Heart right ventricle (tissue), 16 donors: ENCODE data around the gene HMCN1. TPM values are rescaled to one million over a fixed set of nuclear protein-coding genes. Genes with fewer than 3 reads are reported as not detected.

ENCODE experiments used
- ATAC-seq, 8 donors: fragments of 200-7000 bp; cut with Tn5 transposase; one replicate each; pipeline ENCODE4 v1.9.1; 2020; ENCODE audit warnings: mild to moderate bottlenecking in 8 of 8, moderate library complexity in 8 of 8, moderate number of reproducible peaks in 1 of 8
- DNase-seq, 2 donors: peaks; one replicate each; pipeline ENCODE4 v3.0.0-alpha.2; 2020
- H3K27ac ChIP-seq, 10 donors: fragments of 200-600 bp; sonication (generic) in 2 of 10; one replicate each; pipeline versions ENCODE4 v1.5.0 to v1.8.0; 2020 to 2022; ENCODE audit warnings: mild to moderate bottlenecking in 3 of 10
- H3K27me3 ChIP-seq, 7 donors: fragments of 200-600 bp; one replicate each; pipeline ENCODE4 v1.8.0; 2021 to 2022; ENCODE audit warnings: mild to moderate bottlenecking in 2 of 7
- H3K36me3 ChIP-seq, 9 donors: fragments of 200-600 bp; sonication (generic) in 1 of 9; one replicate each; pipeline versions ENCODE4 v1.5.0 to v1.8.0; 2020 to 2022; ENCODE audit warnings: mild to moderate bottlenecking in 2 of 9
- H3K4me1 ChIP-seq, 9 donors: fragments of 200-600 bp; sonication (generic) in 1 of 9; one replicate each; pipeline versions ENCODE4 v1.5.0 to v1.8.0; 2020 to 2022; ENCODE audit warnings: mild to moderate bottlenecking in 4 of 9
- H3K4me3 ChIP-seq, 10 donors: fragments of 200-600 bp; sonication (generic) in 2 of 10; one replicate each; pipeline versions ENCODE4 v1.5.0 to v1.8.0; 2020 to 2022; ENCODE audit warnings: mild to moderate bottlenecking in 7 of 10, moderate library complexity in 2 of 10
- H3K9me3 ChIP-seq, 11 donors: fragments of 200-600 bp in 10 of 11; sonication (generic) in 2 of 11; one replicate each; pipeline versions ENCODE4 v1.5.0 to v1.8.0; 2013 to 2022; ENCODE audit warnings: mild to moderate bottlenecking in 2 of 11, control low read depth in 1 of 11, moderate library complexity in 1 of 11
- WGBS, 2 donors: extraction: QIAGEN DNeasy Blood & Tissue Kit; methylation state at CpG; one replicate each; pipeline ENCODE4 v1.1.7; 2013; ENCODE audit warnings: inconsistent platforms in 1 of 2; 5-methylcytosine and 5-hydroxymethylcytosine counted together
- intact Hi-C, 10 donors: fragments of 100-400 bp; cut with DNase I; formaldehyde crosslinking; loops; one replicate each; pipeline versions ENCODE4 v1.11.1 to v1.14.2; 2022
- polyA plus RNA-seq, 2 donors: library from polyadenylated mRNA; stranded (reverse); fragments of 200-250 nt; gene quantifications; one replicate each; pipeline ENCODE4 v1.2.3, GENCODE V29; 2013
- total RNA-seq, 10 donors: library from RNA; stranded (reverse); fragmentation: NEBNext Ultra II Directional in 3 of 10; extraction: Animal tissue kit (Norgen Biotek cat#: 25700) in 3 of 10; gene quantifications; one replicate each; pipeline versions ENCODE4 v1.2.1 to v1.2.4, GENCODE V29; 2021 to 2023
- TF ChIP-seq, protein P1 (sequence below), 9 donors: fragments of 200-600 bp; sonication (generic) in 2 of 9; IDR thresholded peaks; one replicate each; pipeline versions ENCODE4 v1.5.0 to v1.8.0; 2021 to 2022; ENCODE audit warnings: antibody characterized with exemption in 9 of 9, mild to moderate bottlenecking in 5 of 9, moderate library complexity in 1 of 9
- donor health status: Arrhythmogenic right ventricular cardiomyopathy.
- donor health status: ischemic (EF 13 %, LVEDD 7.1; RV severe dilation, severe dysfunction).
- donor health status: healthy with polysubstance abuse.
- donor health status: DM: no; HTN: yes; CAD: no.
- donor health status: DM: no; HTN: no; CAD: no.
- donor health status: ischemic (EF 25% LVEDD 6.9; RV normal size, moderate dysfunction).
- donor health status: ischemic (EF 25% LVEDD 5.7; RV mildly dilated, moderate dysfunction).
- donor health status: healthy.
- donor health status: DM: yes; HTN: yes; CAD: no.
- donor health status: Ischemic cardiomyopathy.
- donor health status: ischemic (EF 35%, LVEDD 5.7; RV mildly dilated, moderate dysfunction).
- donor health status: nonischemic (EF 11% LVEDD 7.7; RV severe dilation, severe dysfunction).
- donor health status: DM: yes; HTN: yes; CAD: no.
- donor health status: PGD.
- donor health status: ischemic (EF 29% LVEDD 5.4; RV normal size, mild dysfunction).
- donor health status: nonischemic (EF 23%, LVEDD 6.1; RV moderate dilation, normal function).

The HMCN1 gene
- total and polyA plus RNA-seq, 12 donors, result 3.4 to 12.4 (median 6.2) TPM

DNA sequence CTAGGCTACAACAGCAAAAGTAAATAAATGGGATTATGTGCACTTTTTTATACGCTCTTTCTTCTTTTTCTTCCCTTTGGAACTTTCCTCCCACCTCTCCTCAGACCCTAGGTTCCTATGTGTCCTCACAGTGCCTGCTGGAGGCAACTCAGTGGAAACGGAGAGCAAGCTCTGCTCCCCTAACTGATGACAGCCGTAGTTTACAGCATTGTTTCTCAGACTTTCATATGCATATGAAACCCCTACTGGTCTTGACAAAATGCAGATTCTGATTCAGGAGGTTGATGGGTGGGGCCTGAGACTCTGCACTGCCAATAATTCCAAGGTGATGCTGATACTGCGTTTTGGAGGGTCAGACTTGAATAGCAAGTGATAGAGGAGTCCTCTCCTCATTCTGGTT is 34.3 kb upstream of the HMCN1 start:
- no peak overlapping the region for H3K4me3 ChIP-seq
- no peaks in the 10 kb centered on the region for H3K27me3 ChIP-seq
- H3K4me1 ChIP-seq, result peaks cover 0 to 3% (median 0%) of the 10 kb centered on the region in 9 donors
- DNase-seq (no peak), ATAC-seq (no peak)
- H3K9me3 ChIP-seq, result no peaks in the 10 kb centered on the region
- TF ChIP-seq, protein P1, sequence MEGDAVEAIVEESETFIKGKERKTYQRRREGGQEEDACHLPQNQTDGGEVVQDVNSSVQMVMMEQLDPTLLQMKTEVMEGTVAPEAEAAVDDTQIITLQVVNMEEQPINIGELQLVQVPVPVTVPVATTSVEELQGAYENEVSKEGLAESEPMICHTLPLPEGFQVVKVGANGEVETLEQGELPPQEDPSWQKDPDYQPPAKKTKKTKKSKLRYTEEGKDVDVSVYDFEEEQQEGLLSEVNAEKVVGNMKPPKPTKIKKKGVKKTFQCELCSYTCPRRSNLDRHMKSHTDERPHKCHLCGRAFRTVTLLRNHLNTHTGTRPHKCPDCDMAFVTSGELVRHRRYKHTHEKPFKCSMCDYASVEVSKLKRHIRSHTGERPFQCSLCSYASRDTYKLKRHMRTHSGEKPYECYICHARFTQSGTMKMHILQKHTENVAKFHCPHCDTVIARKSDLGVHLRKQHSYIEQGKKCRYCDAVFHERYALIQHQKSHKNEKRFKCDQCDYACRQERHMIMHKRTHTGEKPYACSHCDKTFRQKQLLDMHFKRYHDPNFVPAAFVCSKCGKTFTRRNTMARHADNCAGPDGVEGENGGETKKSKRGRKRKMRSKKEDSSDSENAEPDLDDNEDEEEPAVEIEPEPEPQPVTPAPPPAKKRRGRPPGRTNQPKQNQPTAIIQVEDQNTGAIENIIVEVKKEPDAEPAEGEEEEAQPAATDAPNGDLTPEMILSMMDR (IDR thresholded peaks at IDR 0.05), result no peak
- WGBS, 2 donors, result 66 to 69% methylated on average over 4 of the region's 4 CpGs
- intact Hi-C loops, result no loop called here
- H3K27ac ChIP-seq, result no peak overlapping the region
- H3K36me3 ChIP-seq, result no peaks in the 10 kb centered on the region

DNA sequence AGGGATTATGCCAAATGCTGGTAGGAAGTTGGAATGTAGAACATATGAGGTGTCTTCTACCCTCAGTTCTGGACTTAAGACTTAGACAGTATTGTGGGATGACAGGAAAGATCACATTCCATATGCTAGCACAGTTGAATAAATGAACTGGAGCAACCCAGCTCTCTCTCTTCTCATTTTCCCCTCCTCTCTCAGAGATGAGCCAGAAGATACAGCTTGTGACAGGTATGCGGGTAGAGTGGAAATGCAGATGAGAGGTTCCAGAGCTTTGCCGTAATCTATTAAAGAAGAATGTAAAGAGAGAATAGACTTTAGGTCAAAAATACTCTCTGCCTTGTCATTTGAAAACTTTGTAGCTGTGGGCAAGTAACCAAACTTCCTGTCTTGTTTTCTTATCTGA is 32.5 kb upstream of the HMCN1 start:
- DNase-seq, result no peak

DNA sequence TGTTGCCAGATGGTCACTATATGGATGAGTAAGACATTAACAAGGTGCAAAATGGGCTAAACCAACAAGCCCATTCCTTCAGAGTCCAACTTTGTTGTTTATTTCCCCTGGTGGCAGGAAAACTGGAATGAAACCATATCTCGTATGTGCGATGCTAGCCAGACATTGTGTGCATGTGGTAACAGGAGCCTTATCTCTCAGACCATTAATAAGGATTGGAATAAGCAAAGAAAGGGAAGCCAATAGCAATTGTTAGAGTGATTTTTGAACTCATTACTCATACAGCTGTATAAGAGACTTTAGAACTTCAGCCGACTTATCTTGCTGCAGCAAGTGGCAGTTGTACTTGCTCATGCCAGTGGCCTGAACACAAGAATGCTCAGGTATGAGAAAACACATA is 30.0 kb upstream of the HMCN1 start:
- TF ChIP-seq, protein P1 (IDR thresholded peaks at IDR 0.05), result no peak
- Histone ChIP-seq H3K4me1 (no peaks in the 10 kb centered on the region), H3K4me3 (no peak overlapping the region), H3K27ac (no peak overlapping the region), H3K9me3 (no peaks in the 10 kb centered on the region), H3K36me3 (no peaks in the 10 kb centered on the region), H3K27me3 (no peaks in the 10 kb centered on the region)
- DNase-seq (no peak), ATAC-seq (no peak)
- intact Hi-C loops, result no loop called here
- 60 to 70% methylated on average over 3 of the region's 3 CpGs for WGBS, 2 donors

More for the DNA sequence above, 32.5 kb upstream of the HMCN1 start:
- 78 to 87% methylated on average over 2 of the region's 2 CpGs for WGBS, 2 donors
- no peak overlapping the region for H3K4me3 ChIP-seq
- intact Hi-C loops, result no loop called here
- no peaks in the 10 kb centered on the region for H3K4me1 ChIP-seq
- TF ChIP-seq, protein P1 (IDR thresholded peaks at IDR 0.05), result no peak
- no peak for ATAC-seq
- H3K9me3 ChIP-seq, result no peaks in the 10 kb centered on the region
- H3K27ac ChIP-seq, result no peak overlapping the region
- H3K27me3 ChIP-seq, result no peaks in the 10 kb centered on the region
- no peaks in the 10 kb centered on the region for H3K36me3 ChIP-seq

DNA sequence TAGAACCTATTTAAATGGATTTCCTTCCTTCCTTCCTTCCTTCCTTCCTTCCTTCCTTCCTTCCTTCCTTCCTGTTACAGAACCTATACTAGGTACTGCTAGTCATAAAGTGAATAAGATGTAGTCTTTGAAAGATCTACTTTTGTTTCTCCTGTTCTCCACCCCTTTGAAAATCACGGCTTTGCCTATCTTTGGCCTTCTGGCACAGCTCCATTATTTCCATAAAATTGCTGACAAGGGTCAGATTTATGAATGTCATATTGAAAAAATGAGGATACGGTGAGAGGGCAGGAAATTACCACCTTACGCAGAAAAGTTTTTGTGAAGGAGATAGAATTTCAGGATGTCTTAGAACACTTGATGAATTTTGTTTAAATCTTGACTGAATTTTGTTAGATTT is 18.1 kb upstream of the HMCN1 start:
- H3K4me3 ChIP-seq, result no peak overlapping the region
- ATAC-seq, result no peak
- H3K4me1 ChIP-seq, result peaks cover 0 to 16% (median 4%) of the 10 kb centered on the region in 9 donors
- H3K27me3 ChIP-seq, result no peaks in the 10 kb centered on the region
- H3K27ac ChIP-seq, result no peak overlapping the region
- no peaks in the 10 kb centered on the region for H3K36me3 ChIP-seq
- 62 to 69% methylated on average over 3 of the region's 3 CpGs for WGBS, 2 donors
- no peak for DNase-seq
- TF ChIP-seq, protein P1 (IDR thresholded peaks at IDR 0.05), result no peak
- intact Hi-C loops, result no loop called here
- no peaks in the 10 kb centered on the region for H3K9me3 ChIP-seq
